NT2/D1 (cell line): ENCODE results near the gene SWT1.

Experiments used
- SUZ12 ChIP-seq: IDR thresholded peaks from 2 replicates; pipeline ENCODE4 v1.6.1; 2011; ENCODE audit not compliant: insufficient read length, insufficient read depth; ENCODE audit errors: extremely low read depth
- YY1 ChIP-seq: IDR thresholded peaks from 2 replicates; pipeline ENCODE4 v1.6.1; 2011; ENCODE audit not compliant: insufficient read length, insufficient read depth
- ZNF274 ChIP-seq: IDR thresholded peaks from 2 replicates; pipeline ENCODE4 v1.6.1; 2011; ENCODE audit warnings: mild to moderate bottlenecking, low read depth, low read length

- TF ChIP-seq SUZ12 (no peak), YY1 (no peak), ZNF274 (no peak)
These were observed 80.7 kb downstream of the SWT1 start for GRCh38 chr1:185237661-185238060.
